ENCODE measurements around the gene SMAD9.

Gene SMAD9

GRCh38 chr13:36806102-36806501 is 113.9 kb downstream of the SMAD9 start:
- Histone ChIP-seq H4K20me1 (ENCODE audit: control insufficient read depth, insufficient read depth, low read depth, low read length) (no peaks in the 10 kb centered on the region), H3K27me3 (ENCODE audit: control insufficient read depth, low read length) (no peaks in the 10 kb centered on the region), H3K4me2 (ENCODE audit: low read length) (peak overlapping the region; percentile 59), H3K9me2 (replicated peaks; ENCODE audit: control insufficient read depth, low read length) (no peaks in the 10 kb centered on the region), H3K36me3 (ENCODE audit: control insufficient read depth, low read length) (no peaks in the 10 kb centered on the region), H3K9me3 (ENCODE audit: control insufficient read depth, insufficient read depth, low read length) (no peaks in the 10 kb centered on the region), H3K79me2 (ENCODE audit: control insufficient read depth, low read length) (no peaks in the 10 kb centered on the region), H3K4me3 (ENCODE audit: low read length) (peak overlapping the region; percentile 39), H3K27ac (ENCODE audit: low read depth, low read length) (0 out of 2 replicates have a peak overlapping the region, but pooled peaks have one; percentile 9), H3F3A (ENCODE audit: control insufficient read depth, insufficient read depth) (0 out of 2 replicates have a peak, but pooled peaks cover 2% of the 10 kb centered on the region), H3K4me1 (ENCODE audit: control insufficient read depth, low read length) (peaks cover 19% of the 10 kb centered on the region)
- TF ChIP-seq EZH2phosphoT487 (IDR thresholded peaks at IDR 0.05; ENCODE audit: borderline replicate concordance, low read length), result no peak
- TF ChIP-seq CTCF (IDR thresholded peaks at IDR 0.05; ENCODE audit: low read depth, low read length, poor library complexity, severe bottlenecking), result no peak

GRCh38 chr13:36804588-36804987 is 115.5 kb downstream of the SMAD9 start:
- Histone ChIP-seq H3K4me1 (ENCODE audit: control insufficient read depth, low read length) (peaks cover 19% of the 10 kb centered on the region), H3K36me3 (ENCODE audit: control insufficient read depth, low read length) (no peaks in the 10 kb centered on the region), H3K27ac (ENCODE audit: low read depth, low read length) (no peak overlapping the region), H3K79me2 (ENCODE audit: control insufficient read depth, low read length) (no peaks in the 10 kb centered on the region), H3K27me3 (ENCODE audit: control insufficient read depth, low read length) (no peaks in the 10 kb centered on the region), H4K20me1 (ENCODE audit: control insufficient read depth, insufficient read depth, low read depth, low read length) (no peaks in the 10 kb centered on the region), H3K9me3 (ENCODE audit: control insufficient read depth, insufficient read depth, low read length) (no peaks in the 10 kb centered on the region), H3F3A (ENCODE audit: control insufficient read depth, insufficient read depth) (0 out of 2 replicates have a peak, but pooled peaks cover 2% of the 10 kb centered on the region), H3K9me2 (replicated peaks; ENCODE audit: control insufficient read depth, low read length) (no peaks in the 10 kb centered on the region), H3K4me2 (ENCODE audit: low read length) (no peak overlapping the region), H3K4me3 (ENCODE audit: low read length) (no peak overlapping the region)
- TF ChIP-seq CTCF (IDR thresholded peaks at IDR 0.05; ENCODE audit: low read depth, low read length, poor library complexity, severe bottlenecking) (no peak), EZH2phosphoT487 (IDR thresholded peaks at IDR 0.05; ENCODE audit: borderline replicate concordance, low read length) (no peak)

GRCh38 chr13:36801035-36801434 is 119.0 kb downstream of the SMAD9 start:
- TF ChIP-seq EZH2phosphoT487 (IDR thresholded peaks at IDR 0.05; ENCODE audit: borderline replicate concordance, low read length) (no peak), CTCF (IDR thresholded peaks at IDR 0.05; ENCODE audit: low read depth, low read length, poor library complexity, severe bottlenecking) (no peak)
- Histone ChIP-seq H3K27me3 (ENCODE audit: control insufficient read depth, low read length) (peaks cover 3% of the 10 kb centered on the region; the same call in 1 of the 2 replicates), H3K9me3 (ENCODE audit: control insufficient read depth, insufficient read depth, low read length) (no peaks in the 10 kb centered on the region), H3K27ac (ENCODE audit: low read depth, low read length) (no peak overlapping the region), H3F3A (ENCODE audit: control insufficient read depth, insufficient read depth) (no peaks in the 10 kb centered on the region), H3K79me2 (ENCODE audit: control insufficient read depth, low read length) (no peaks in the 10 kb centered on the region), H3K4me1 (ENCODE audit: control insufficient read depth, low read length) (peaks cover 11% of the 10 kb centered on the region), H3K9me2 (replicated peaks; ENCODE audit: control insufficient read depth, low read length) (no peaks in the 10 kb centered on the region), H3K36me3 (ENCODE audit: control insufficient read depth, low read length) (no peaks in the 10 kb centered on the region), H3K4me2 (ENCODE audit: low read length) (no peak overlapping the region), H3K4me3 (ENCODE audit: low read length) (no peak overlapping the region), H4K20me1 (ENCODE audit: control insufficient read depth, insufficient read depth, low read depth, low read length) (no peaks in the 10 kb centered on the region)

Data from DOHH2 (cell line).